ENCODE data around the gene F13A1.

F13A1 gene

GRCh38 chr6:6235786-6236185 is 84.7 kb downstream of the F13A1 start:
- TF ChIP-seq FOXP2 (optimal IDR thresholded peaks at IDR 0.05; ENCODE audit: borderline replicate concordance, extremely low read depth, extremely low read length, insufficient read depth) (no peak), SIN3A (IDR thresholded peaks at IDR 0.05; ENCODE audit: borderline replicate concordance, insufficient read depth, low read length) (no peak), REST (IDR thresholded peaks at IDR 0.05; ENCODE audit: insufficient read depth in 1 of 2, low read depth in 2 of 2, low read length in 2 of 2) (no peak), TAF1 (IDR thresholded peaks at IDR 0.05; ENCODE audit: borderline replicate concordance, insufficient read depth, low read length) (no peak), POLR2AphosphoS5 (IDR thresholded peaks at IDR 0.05; ENCODE audit: low read depth, low read length) (no peak)

GRCh38 chr6:6234963-6235362 is 85.5 kb downstream of the F13A1 start:
- no peak for TF ChIP-seq REST (IDR thresholded peaks at IDR 0.05; ENCODE audit: insufficient read depth in 1 of 2, low read depth in 2 of 2, low read length in 2 of 2)
- no peak for TF ChIP-seq POLR2AphosphoS5 (IDR thresholded peaks at IDR 0.05; ENCODE audit: low read depth, low read length)
- no peak for TF ChIP-seq TAF1 (IDR thresholded peaks at IDR 0.05; ENCODE audit: borderline replicate concordance, insufficient read depth, low read length)
- TF ChIP-seq SIN3A (IDR thresholded peaks at IDR 0.05; ENCODE audit: borderline replicate concordance, insufficient read depth, low read length) = no peak
- TF ChIP-seq FOXP2 (optimal IDR thresholded peaks at IDR 0.05; ENCODE audit: borderline replicate concordance, extremely low read depth, extremely low read length, insufficient read depth) = no peak

- TF ChIP-seq TAF1 (IDR thresholded peaks at IDR 0.05; ENCODE audit: borderline replicate concordance, insufficient read depth, low read length) = no peak
Measured at GRCh38 chr6:6230286-6230685, 90.2 kb downstream of the F13A1 start.

GRCh38 chr6:6227896-6228295 is 92.6 kb downstream of the F13A1 start:
- TF ChIP-seq TAF1 (IDR thresholded peaks at IDR 0.05; ENCODE audit: borderline replicate concordance, insufficient read depth, low read length) (no peak), POLR2AphosphoS5 (IDR thresholded peaks at IDR 0.05; ENCODE audit: low read depth, low read length) (no peak), FOXP2 (optimal IDR thresholded peaks at IDR 0.05; ENCODE audit: borderline replicate concordance, extremely low read depth, extremely low read length, insufficient read depth) (no peak), REST (IDR thresholded peaks at IDR 0.05; ENCODE audit: insufficient read depth in 1 of 2, low read depth in 2 of 2, low read length in 2 of 2) (no peak), SIN3A (IDR thresholded peaks at IDR 0.05; ENCODE audit: borderline replicate concordance, insufficient read depth, low read length) (no peak)

- no peak for TF ChIP-seq SIN3A (IDR thresholded peaks at IDR 0.05; ENCODE audit: borderline replicate concordance, insufficient read depth, low read length)
Measured at GRCh38 chr6:6225885-6226529, 94.5 kb downstream of the F13A1 start.

- TF ChIP-seq POLR2AphosphoS5 (IDR thresholded peaks at IDR 0.05; ENCODE audit: low read depth, low read length) = no peak
- TF ChIP-seq FOXP2 (optimal IDR thresholded peaks at IDR 0.05; ENCODE audit: borderline replicate concordance, extremely low read depth, extremely low read length, insufficient read depth) = no peak
- TF ChIP-seq SIN3A (IDR thresholded peaks at IDR 0.05; ENCODE audit: borderline replicate concordance, insufficient read depth, low read length) = no peak
- no peak for TF ChIP-seq TAF1 (IDR thresholded peaks at IDR 0.05; ENCODE audit: borderline replicate concordance, insufficient read depth, low read length)
- no peak for TF ChIP-seq REST (IDR thresholded peaks at IDR 0.05; ENCODE audit: insufficient read depth in 1 of 2, low read depth in 2 of 2, low read length in 2 of 2)
Measured at GRCh38 chr6:6224933-6225486, 95.5 kb downstream of the F13A1 start.
